Stomach (tissue), 9 donors: ENCODE results near the gene ITGB2. TPM values are rescaled to one million over a fixed set of nuclear protein-coding genes. Genes with fewer than 3 reads are reported as not detected.
A peak's percentile ranks its signal among the peaks of the same experiment; 100 is the strongest.

ENCODE experiments used
- DNase-seq, 2 donors: peaks; one replicate each; pipeline versions ENCODE4 v3.0.0 to v3.0.0-alpha.2; 2013 to 2019
- H3K27ac ChIP-seq, 5 donors: fragments of 200-600 bp in 4 of 5; sonication (generic) in 4 of 5; one replicate each; pipeline ENCODE4 v1.5.1; 2013 to 2019; ENCODE audit warnings: mild to moderate bottlenecking in 1 of 5, moderate library complexity in 1 of 5
- H3K27me3 ChIP-seq, 3 donors: fragments of 200-600 bp; sonication (generic); one replicate each; pipeline ENCODE4 v1.5.1; 2017 to 2019; ENCODE audit warnings: mixed run types in 1 of 3
- H3K36me3 ChIP-seq, 4 donors: fragments of 200-600 bp; sonication (generic); 1 replicate in 3 of 4; 2 replicates in 1 of 4; pipeline ENCODE4 v1.5.1; 2016 to 2019
- H3K4me1 ChIP-seq, 4 donors: fragments of 200-600 bp; sonication (generic); one replicate each; pipeline ENCODE4 v1.5.1; 2016 to 2019
- H3K4me3 ChIP-seq, 4 donors: fragments of 200-600 bp; sonication (generic) in 3 of 4; one replicate each; pipeline ENCODE4 v1.5.1; 2016 to 2019; ENCODE audit warnings: mild to moderate bottlenecking in 1 of 4
- H3K9me3 ChIP-seq, 4 donors: fragments of 200-600 bp; sonication (generic); one replicate each; pipeline ENCODE4 v1.5.1; 2016 to 2019
- CTCF ChIP-seq, 7 experiments: fragments of 450-650 bp in 4 of 7; fragments of 200-600 bp in 3 of 7; sonication (generic) in 3 of 7; IDR thresholded peaks; one replicate each; pipeline ENCODE4 v1.5.1; 2016 to 2019; ENCODE audit warnings: antibody characterized with exemption in 7 of 7, control low read depth in 2 of 7, mild to moderate bottlenecking in 1 of 7
- EP300 ChIP-seq: sonication (generic); formaldehyde crosslinking; IDR thresholded peaks from one replicate; pipeline ENCODE4 v1.6.1; 2017; ENCODE audit warnings: antibody characterized with exemption
- POLR2A ChIP-seq, 4 donors: fragments of 450-650 bp; IDR thresholded peaks; one replicate each; pipeline ENCODE4 v1.6.1; 2016; ENCODE audit warnings: antibody characterized with exemption in 4 of 4, control low read depth in 2 of 4, mild to moderate bottlenecking in 1 of 4, moderate library complexity in 1 of 4
- POLR2AphosphoS5 ChIP-seq, 3 donors: sonication (generic); formaldehyde crosslinking; IDR thresholded peaks; one replicate each; pipeline ENCODE4 v1.6.1; 2016; ENCODE audit warnings: antibody characterized with exemption in 3 of 3
- WGBS, 5 donors: extraction: QIAGEN DNeasy Blood & Tissue Kit in 3 of 5; methylation state at CpG; one replicate each; pipeline versions ENCODE4 v1.1.5 to v1.1.7; 2013 to 2018; 5-methylcytosine and 5-hydroxymethylcytosine counted together
- intact Hi-C: fragments of 100-400 bp; cut with DNase I; formaldehyde crosslinking; loops from one replicate; pipeline ENCODE4 v1.15.1; 2023; ENCODE audit warnings: low total_unique reads
- polyA plus RNA-seq, 3 donors: library from polyadenylated mRNA; stranded (reverse); fragments of 200-250 nt; gene quantifications; one replicate each; pipeline ENCODE4 v1.2.3, GENCODE V29; 2013
- total RNA-seq, 5 donors: library from RNA; depleted of rRNA; stranded (reverse); fragments of >200 nt; gene quantifications; one replicate each; pipeline versions ENCODE4 v1.1.0 to v1.2.3, GENCODE V29; 2014 to 2016
- donor health status: healthy with polysubstance abuse.
- donor health status: Bipolar disorder and iron deficiency.
- donor health status: healthy.

Gene ITGB2
- total and polyA plus RNA-seq, 8 donors: 3.5 to 72.2 (median 15.1) TPM

GRCh38 chr21:44911384-44912157 lies 9.1 kb downstream of the ITGB2 start:
- intact Hi-C loops: no loop called here
- Histone ChIP-seq H3K4me3 (peak overlapping the region in 2 of 4 donors; percentile 1 to 12), H3K4me1 (peaks cover 34 to 82% (median 63%) of the 10 kb centered on the region in 4 donors), H3K9me3 (no peaks in the 10 kb centered on the region), H3K27me3 (no peaks in the 10 kb centered on the region), H3K36me3 (peaks cover 0 to 2% (median 0%) of the 10 kb centered on the region in 4 donors), H3K27ac (peak overlapping the region; percentile 53 to 85 (median 83))
- WGBS, 5 donors: 15 to 28% (median 24%) methylated on average over 10 to 19 of the region's 19 CpGs
- TF ChIP-seq EP300 (no peak), CTCF (IDR thresholded peaks at IDR 0.05) (peak in 5 of 7 experiments; percentile 22 to 62 (median 55)), POLR2AphosphoS5 (IDR thresholded peaks at IDR 0.05) (peak in 1 of 3 donors; percentile 44)
- peak; percentile 76 to 89 for DNase-seq

DNA sequence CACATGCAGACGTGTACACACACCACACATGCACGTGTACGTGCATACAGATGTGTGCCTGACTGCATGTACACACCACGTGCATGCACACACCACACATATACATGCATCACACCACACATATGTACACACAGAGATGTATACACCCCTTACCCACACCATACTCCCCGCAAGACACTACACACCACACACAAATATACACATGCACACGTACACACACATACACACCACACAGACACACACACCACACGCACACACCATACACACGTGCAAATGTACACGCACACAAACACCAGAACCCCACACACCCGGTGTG lies 9.7 kb downstream of the ITGB2 start:
- TF ChIP-seq EP300 (no peak), CTCF (IDR thresholded peaks at IDR 0.05) (no peak), POLR2A (IDR thresholded peaks at IDR 0.05) (no peak), POLR2AphosphoS5 (IDR thresholded peaks at IDR 0.05) (no peak)
- Histone ChIP-seq H3K36me3 (peaks cover 0 to 5% (median 0%) of the 10 kb centered on the region in 4 donors), H3K27me3 (no peaks in the 10 kb centered on the region), H3K27ac (peak overlapping the region; percentile 52 to 85 (median 83)), H3K4me3 (no peak overlapping the region), H3K9me3 (no peaks in the 10 kb centered on the region), H3K4me1 (peaks cover 34 to 77% (median 64%) of the 10 kb centered on the region in 4 donors)
- 41 to 59% (median 47%) methylated on average over 10 of the region's 10 CpGs for WGBS, 5 donors
- no peak for DNase-seq
- intact Hi-C loops: no loop called here

DNA sequence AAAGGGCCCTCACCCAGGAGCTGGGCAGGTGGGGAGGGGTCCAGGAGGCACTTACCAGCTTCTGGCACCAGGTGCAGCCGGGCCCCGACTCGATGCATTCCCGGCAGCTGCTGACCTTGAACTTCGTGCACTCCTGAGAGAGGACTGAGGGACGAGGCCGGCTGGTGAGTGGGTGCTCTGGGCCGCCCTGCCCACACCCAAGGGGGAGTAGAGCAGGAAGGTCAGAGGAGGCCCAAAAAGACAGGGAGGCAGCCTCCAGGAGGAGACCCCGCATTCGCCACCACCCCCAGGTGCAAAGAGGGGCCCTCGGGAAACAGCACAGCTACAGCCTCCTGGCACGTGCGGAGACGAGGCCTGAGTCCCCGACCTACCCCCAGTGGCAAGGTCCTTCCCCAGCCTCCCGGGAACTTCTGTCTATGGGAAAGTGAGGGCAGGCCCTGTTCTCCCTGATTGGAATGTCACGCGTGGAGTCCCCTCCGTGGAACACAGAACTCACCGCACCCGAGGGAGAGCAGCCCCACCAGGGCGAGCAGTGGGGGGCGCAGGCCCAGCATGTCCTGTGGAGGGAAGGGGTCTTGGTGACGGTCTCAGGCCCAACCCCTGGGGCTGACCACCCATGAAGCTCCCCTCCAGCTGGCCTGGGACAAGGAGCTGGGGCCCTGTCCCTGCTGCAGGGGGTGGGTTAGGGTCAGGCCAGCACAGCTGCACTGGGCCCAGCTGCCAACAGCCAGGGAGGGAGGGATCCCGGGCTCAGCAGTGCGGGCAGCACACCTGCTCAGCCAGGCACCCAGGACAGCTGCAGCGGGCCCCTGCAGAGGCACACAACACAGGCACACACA lies 10.3 kb downstream of the ITGB2 start:
- H3K27me3 ChIP-seq: no peaks in the 10 kb centered on the region
- no peaks in the 10 kb centered on the region for H3K9me3 ChIP-seq
- no peak overlapping the region for H3K4me3 ChIP-seq
- peak overlapping the region in 4 of 5 donors; percentile 52 to 85 (median 80) for H3K27ac ChIP-seq
- H3K36me3 ChIP-seq: peaks cover 0 to 5% (median 0%) of the 10 kb centered on the region in 4 donors
- DNase-seq: no peak
- no peak for TF ChIP-seq CTCF (IDR thresholded peaks at IDR 0.05)
- no peak for TF ChIP-seq POLR2A (IDR thresholded peaks at IDR 0.05)
- H3K4me1 ChIP-seq: peaks cover 34 to 82% (median 64%) of the 10 kb centered on the region in 4 donors
- intact Hi-C loops: no loop called here
- WGBS, 5 donors: 72 to 88% (median 78%) methylated on average over 21 to 27 of the region's 27 CpGs

DNA sequence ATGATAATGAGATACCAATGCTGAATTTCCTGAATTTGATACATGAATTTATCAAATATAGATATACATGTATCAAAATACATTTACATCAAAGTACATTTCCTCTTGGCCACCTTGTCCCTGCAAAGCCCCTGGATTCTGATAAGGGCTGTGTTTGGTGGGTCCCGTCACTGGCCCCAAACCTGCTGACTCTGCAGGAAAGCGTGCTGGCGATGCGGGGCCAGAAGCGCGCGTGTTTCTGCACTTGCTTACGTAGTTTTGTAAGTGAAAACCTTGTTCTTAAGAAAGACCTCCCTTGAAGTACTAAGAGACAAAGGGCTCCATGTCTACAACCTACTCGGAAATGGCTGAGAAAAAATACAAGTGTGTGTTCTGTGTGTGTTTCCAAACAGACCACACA lies 11.0 kb downstream of the ITGB2 start:
- H3K27me3 ChIP-seq: no peaks in the 10 kb centered on the region
- peak overlapping the region in 2 of 5 donors; percentile 77 to 84 for H3K27ac ChIP-seq
- H3K4me3 ChIP-seq: no peak overlapping the region
- TF ChIP-seq CTCF (IDR thresholded peaks at IDR 0.05) (no peak), EP300 (no peak), POLR2AphosphoS5 (IDR thresholded peaks at IDR 0.05) (no peak), POLR2A (IDR thresholded peaks at IDR 0.05) (no peak)
- no peaks in the 10 kb centered on the region for H3K9me3 ChIP-seq
- peaks cover 0 to 9% (median 0%) of the 10 kb centered on the region in 4 donors for H3K36me3 ChIP-seq
- WGBS, 5 donors: 90 to 97% (median 94%) methylated on average over 9 of the region's 9 CpGs
- intact Hi-C loops: no loop called here
- no peak for DNase-seq
- peaks cover 34 to 80% (median 63%) of the 10 kb centered on the region in 4 donors for H3K4me1 ChIP-seq
